Activated CD8-positive, alpha-beta T cell treated with anti-CD3 and anti-CD28 coated beads for 36 hours (primary cell): ENCODE measurements around the gene FOLR2. TPM values are rescaled to one million over a fixed set of nuclear protein-coding genes. Genes with fewer than 3 reads are reported as not detected.

Source experiments
- ATAC-seq: fragments of 200-7000 bp; cut with Tn5 transposase; one replicate; pipeline ENCODE4 v1.10.0; 2021; ENCODE audit warnings: mild to moderate bottlenecking, moderate library complexity
- CTCF ChIA-PET: fragments of 350-600 bp; sonication (Branson Sonifier 250); formaldehyde crosslinking; loops from one replicate; lab custom pipeline; 2021; ENCODE audit warnings: antibody characterized with exemption; lab: Charles Lee
- POLR2A ChIA-PET: fragments of 350-600 bp; sonication (Branson Sonifier 250); formaldehyde crosslinking; loops from one replicate; lab custom pipeline; 2021; ENCODE audit warnings: antibody characterized with exemption; lab: Charles Lee
- DNase-seq: peaks from one replicate; pipeline ENCODE4 v3.0.0-alpha.2; 2020
- H3K27ac Mint-ChIP-seq: one replicate; pipeline ENCODE4 v1.8.0; 2021; ENCODE audit warnings: mild to moderate bottlenecking, mixed read lengths
- H3K27me3 Mint-ChIP-seq: one replicate; pipeline ENCODE4 v1.8.0; 2021; ENCODE audit warnings: mixed read lengths
- H3K36me3 Mint-ChIP-seq: one replicate; pipeline ENCODE4 v1.8.0; 2021; ENCODE audit warnings: low read depth, mixed read lengths
- H3K4me1 Mint-ChIP-seq: one replicate; pipeline ENCODE4 v1.8.0; 2021; ENCODE audit warnings: low read depth, mixed read lengths
- H3K4me3 Mint-ChIP-seq: one replicate; pipeline ENCODE4 v1.8.0; 2021; ENCODE audit warnings: mild to moderate bottlenecking, moderate library complexity, mixed read lengths
- H3K9me3 Mint-ChIP-seq: one replicate; pipeline ENCODE4 v1.8.0; 2021; ENCODE audit warnings: mixed read lengths
- CTCF ChIP-seq: fragments of 200-600 bp; IDR thresholded peaks from one replicate; pipeline ENCODE4 v1.8.0; 2022; ENCODE audit warnings: antibody characterized with exemption, mild to moderate bottlenecking
- intact Hi-C: fragments of 100-400 bp; cut with micrococcal nuclease; formaldehyde crosslinking; loops from one replicate; pipeline ENCODE4 v1.10.0; 2022
- total RNA-seq, 2 experiments: library from RNA; stranded (reverse); gene quantifications; one replicate each; pipeline ENCODE4 v1.2.3, GENCODE V29; 2021

The FOLR2 gene
- total RNA-seq, 2 experiments from 2014 or later: not detected

- peaks cover 8% of the 10 kb centered on the region for H3K27me3 Mint-ChIP-seq
- POLR2A ChIA-PET: interaction anchor here (1.3 kb wide), 2 partner anchors 11 to 113 kb away, joined by 3 to 7 read pairs; no protein-coding TSS in a partner anchor
- H3K36me3 Mint-ChIP-seq: no peaks in the 10 kb centered on the region
- DNase-seq: no peak
- peaks cover 27% of the 10 kb centered on the region for H3K4me1 Mint-ChIP-seq
- TF ChIP-seq CTCF: no peak
- H3K27ac Mint-ChIP-seq: no peak overlapping the region
- CTCF ChIA-PET: interaction anchor here (1.1 to 3.4 kb wide), 3 partner anchors 16 to 78 kb away, joined by 3 to 14 read pairs (median 11); no protein-coding TSS in a partner anchor
- intact Hi-C loops: no loop called here
- no peak for ATAC-seq
- no peaks in the 10 kb centered on the region for H3K9me3 Mint-ChIP-seq
- no peak overlapping the region for H3K4me3 Mint-ChIP-seq
Measured at GRCh38 chr11:72221386-72222075, 4.9 kb downstream of the FOLR2 start.

- H3K27ac Mint-ChIP-seq: peak overlapping the region; percentile 82
- intact Hi-C loops: no loop called here
- ATAC-seq (no peak), DNase-seq (no peak)
- peaks cover 2% of the 10 kb centered on the region for H3K27me3 Mint-ChIP-seq
- H3K4me3 Mint-ChIP-seq: peak overlapping the region; percentile 78
- no peaks in the 10 kb centered on the region for H3K9me3 Mint-ChIP-seq
- POLR2A ChIA-PET: interaction anchor here (1.3 to 2.3 kb wide), 3 partner anchors 10 to 114 kb away, joined by 3 to 7 read pairs (median 7); no protein-coding TSS in a partner anchor
- CTCF ChIA-PET: interaction anchor here (1.1 to 3.4 kb wide), 4 partner anchors 15 to 209 kb away, joined by 3 to 14 read pairs (median 7); no protein-coding TSS in a partner anchor
- H3K36me3 Mint-ChIP-seq: no peaks in the 10 kb centered on the region
- TF ChIP-seq CTCF: no peak
- H3K4me1 Mint-ChIP-seq: peaks cover 27% of the 10 kb centered on the region
Measured at GRCh38 chr11:72222106-72222891, 5.7 kb downstream of the FOLR2 start.

GRCh38 chr11:72222907-72223614 lies 6.5 kb downstream of the FOLR2 start:
- ChIA-PET CTCF (interaction anchor here (0.9 to 3.4 kb wide), 4 partner anchors 14 to 295 kb away, joined by 3 to 14 read pairs (median 7); partner anchors contain the start of gene XNDC1N), POLR2A (interaction anchor here (1.2 to 2.3 kb wide), 4 partner anchors 18 to 294 kb away, joined by 3 to 7 read pairs (median 4); partner anchors contain the start of genes RNF121 and XNDC1N)
- peaks cover 23% of the 10 kb centered on the region for H3K4me1 Mint-ChIP-seq
- peaks cover 2% of the 10 kb centered on the region for H3K27me3 Mint-ChIP-seq
- H3K9me3 Mint-ChIP-seq: no peaks in the 10 kb centered on the region
- no peaks in the 10 kb centered on the region for H3K36me3 Mint-ChIP-seq
- DNase-seq (peak; percentile 97), ATAC-seq (peak; percentile 78)
- TF ChIP-seq CTCF: no peak
- intact Hi-C loops: no loop called here
- peak overlapping the region; percentile 82 for H3K27ac Mint-ChIP-seq
- H3K4me3 Mint-ChIP-seq: peak overlapping the region; percentile 78

- peak; percentile 60 for ATAC-seq
Measured at GRCh38 chr11:72223615-72224563, 7.3 kb downstream of the FOLR2 start.

More at GRCh38 chr11:72223615-72224563, 7.3 kb downstream of the FOLR2 start:
- H3K27me3 Mint-ChIP-seq: no peaks in the 10 kb centered on the region
- ChIA-PET CTCF (interaction anchor here (0.9 to 3.4 kb wide), 4 partner anchors 13 to 296 kb away, joined by 3 to 23 read pairs (median 12); partner anchors contain the start of gene XNDC1N), POLR2A (interaction anchor here (1.0 to 3.3 kb wide), 5 partner anchors 10 to 295 kb away, joined by 3 to 17 read pairs (median 4); partner anchors contain the start of genes RNF121 and XNDC1N)
- DNase-seq: peak; percentile 71
- H3K9me3 Mint-ChIP-seq: no peaks in the 10 kb centered on the region
- TF ChIP-seq CTCF: no peak
- intact Hi-C loops: no loop called here
- H3K4me1 Mint-ChIP-seq: peaks cover 23% of the 10 kb centered on the region
- peak overlapping the region; percentile 95 for H3K4me3 Mint-ChIP-seq
- H3K27ac Mint-ChIP-seq: peak overlapping the region; percentile 94
- H3K36me3 Mint-ChIP-seq: no peaks in the 10 kb centered on the region
